ENCODE results near the gene CNOT11.
"Not testable (repeated sequence)": the region's sequence is repeated elsewhere in the genome, so short reads cannot be mapped to it uniquely, and the experiment has no call there.

GRCh38 chr2:101244899-101245298 lies 7.8 kb upstream of the CNOT11 start:
- not testable (repeated sequence) for TF ChIP-seq CTCF (IDR thresholded peaks at IDR 0.05); MYBL2 (CRISPR knock-in tag; IDR thresholded peaks at IDR 0.05); ZBTB21 (CRISPR knock-in tag; IDR thresholded peaks at IDR 0.05; ENCODE audit: borderline replicate concordance); TEAD4 (CRISPR knock-in tag; IDR thresholded peaks at IDR 0.05); FOXJ3 (CRISPR knock-in tag; IDR thresholded peaks at IDR 0.05; ENCODE audit: borderline replicate concordance); IRF2 (CRISPR knock-in tag; IDR thresholded peaks at IDR 0.05; ENCODE audit: borderline replicate concordance, low read depth); ZNF263 (CRISPR knock-in tag; IDR thresholded peaks at IDR 0.05; ENCODE audit: low read depth); GABPB1 (CRISPR knock-in tag; IDR thresholded peaks at IDR 0.05); NR1H2 (CRISPR knock-in tag; IDR thresholded peaks at IDR 0.05)

Measured in WTC11 (cell line).